ENCODE data around the gene REPIN1.

REPIN1 gene

DNA sequence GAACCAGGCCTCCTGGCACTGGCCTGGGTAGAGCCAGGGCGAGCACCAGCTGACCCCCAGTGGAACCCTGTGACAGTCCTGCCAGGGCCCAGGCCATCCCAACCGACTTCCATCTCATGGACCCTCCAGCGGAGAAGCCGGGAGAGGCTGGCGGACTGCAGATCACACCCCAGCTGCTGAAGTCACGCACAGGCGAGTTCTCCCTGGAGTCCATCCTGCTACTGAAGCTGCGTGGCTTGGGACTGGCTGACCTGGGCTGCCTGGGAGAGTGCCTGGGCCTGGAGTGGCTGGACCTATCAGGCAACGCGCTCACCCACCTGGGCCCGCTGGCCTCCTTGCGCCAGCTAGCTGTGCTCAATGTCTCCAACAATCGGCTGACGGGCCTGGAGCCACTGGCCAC lies 31.9 kb upstream of the REPIN1 start:
- TF ChIP-seq, protein P1, sequence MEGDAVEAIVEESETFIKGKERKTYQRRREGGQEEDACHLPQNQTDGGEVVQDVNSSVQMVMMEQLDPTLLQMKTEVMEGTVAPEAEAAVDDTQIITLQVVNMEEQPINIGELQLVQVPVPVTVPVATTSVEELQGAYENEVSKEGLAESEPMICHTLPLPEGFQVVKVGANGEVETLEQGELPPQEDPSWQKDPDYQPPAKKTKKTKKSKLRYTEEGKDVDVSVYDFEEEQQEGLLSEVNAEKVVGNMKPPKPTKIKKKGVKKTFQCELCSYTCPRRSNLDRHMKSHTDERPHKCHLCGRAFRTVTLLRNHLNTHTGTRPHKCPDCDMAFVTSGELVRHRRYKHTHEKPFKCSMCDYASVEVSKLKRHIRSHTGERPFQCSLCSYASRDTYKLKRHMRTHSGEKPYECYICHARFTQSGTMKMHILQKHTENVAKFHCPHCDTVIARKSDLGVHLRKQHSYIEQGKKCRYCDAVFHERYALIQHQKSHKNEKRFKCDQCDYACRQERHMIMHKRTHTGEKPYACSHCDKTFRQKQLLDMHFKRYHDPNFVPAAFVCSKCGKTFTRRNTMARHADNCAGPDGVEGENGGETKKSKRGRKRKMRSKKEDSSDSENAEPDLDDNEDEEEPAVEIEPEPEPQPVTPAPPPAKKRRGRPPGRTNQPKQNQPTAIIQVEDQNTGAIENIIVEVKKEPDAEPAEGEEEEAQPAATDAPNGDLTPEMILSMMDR (conservative IDR thresholded peaks at IDR 0.05; ENCODE audit: control insufficient read depth, insufficient read depth, low read depth, low read length), result no peak
- H3K4me3 ChIP-seq (ENCODE audit: control insufficient read depth, low read depth, low read length), result no peak overlapping the region
- DNase-seq (ENCODE audit: low read depth), result no peak

DNA sequence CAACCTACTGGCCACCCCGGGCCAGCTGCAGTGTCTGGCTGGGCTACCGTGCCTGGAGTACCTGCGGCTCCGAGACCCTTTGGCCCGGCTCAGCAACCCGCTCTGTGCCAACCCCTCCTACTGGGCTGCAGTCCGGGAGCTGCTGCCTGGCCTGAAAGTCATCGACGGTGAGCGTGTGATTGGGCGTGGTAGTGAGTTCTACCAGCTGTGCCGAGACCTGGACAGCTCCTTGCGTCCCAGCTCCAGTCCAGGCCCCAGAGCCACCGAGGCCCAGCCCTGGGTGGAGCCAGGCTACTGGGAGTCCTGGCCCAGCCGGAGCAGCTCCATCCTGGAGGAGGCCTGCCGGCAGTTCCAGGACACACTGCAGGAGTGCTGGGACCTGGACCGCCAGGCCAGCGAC lies 31.4 kb upstream of the REPIN1 start:
- DNase-seq (ENCODE audit: low read depth), result no peak
- TF ChIP-seq, protein P1 (conservative IDR thresholded peaks at IDR 0.05; ENCODE audit: control insufficient read depth, insufficient read depth, low read depth, low read length), result no peak
- H3K4me3 ChIP-seq (ENCODE audit: control insufficient read depth, low read depth, low read length), result no peak overlapping the region

DNA sequence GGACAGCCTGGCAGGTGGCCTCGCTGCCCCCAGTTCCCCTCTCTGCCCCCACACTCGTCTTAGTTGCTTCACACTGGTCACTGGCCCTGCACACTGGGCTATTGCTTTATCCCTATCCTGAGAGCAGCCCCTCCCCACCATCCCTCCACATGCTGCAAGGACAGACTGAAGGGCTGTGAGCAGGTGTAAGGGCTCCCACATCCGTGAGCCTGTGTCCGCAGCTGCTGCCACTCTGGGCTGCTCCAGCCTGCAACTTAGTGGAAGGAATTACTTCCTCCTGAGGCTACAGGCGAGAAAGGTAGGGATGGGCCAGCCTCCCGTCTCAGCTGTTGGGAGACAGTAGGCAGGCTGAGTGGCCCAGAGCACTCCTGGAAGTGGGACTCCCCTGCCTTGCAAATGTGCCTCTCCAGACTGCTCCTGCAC lies 31.0 kb upstream of the REPIN1 start:
- H3K4me3 ChIP-seq (ENCODE audit: control insufficient read depth, low read depth, low read length), result no peak overlapping the region
- TF ChIP-seq, protein P1 (conservative IDR thresholded peaks at IDR 0.05; ENCODE audit: control insufficient read depth, insufficient read depth, low read depth, low read length), result no peak
- DNase-seq (ENCODE audit: low read depth), result no peak

DNA sequence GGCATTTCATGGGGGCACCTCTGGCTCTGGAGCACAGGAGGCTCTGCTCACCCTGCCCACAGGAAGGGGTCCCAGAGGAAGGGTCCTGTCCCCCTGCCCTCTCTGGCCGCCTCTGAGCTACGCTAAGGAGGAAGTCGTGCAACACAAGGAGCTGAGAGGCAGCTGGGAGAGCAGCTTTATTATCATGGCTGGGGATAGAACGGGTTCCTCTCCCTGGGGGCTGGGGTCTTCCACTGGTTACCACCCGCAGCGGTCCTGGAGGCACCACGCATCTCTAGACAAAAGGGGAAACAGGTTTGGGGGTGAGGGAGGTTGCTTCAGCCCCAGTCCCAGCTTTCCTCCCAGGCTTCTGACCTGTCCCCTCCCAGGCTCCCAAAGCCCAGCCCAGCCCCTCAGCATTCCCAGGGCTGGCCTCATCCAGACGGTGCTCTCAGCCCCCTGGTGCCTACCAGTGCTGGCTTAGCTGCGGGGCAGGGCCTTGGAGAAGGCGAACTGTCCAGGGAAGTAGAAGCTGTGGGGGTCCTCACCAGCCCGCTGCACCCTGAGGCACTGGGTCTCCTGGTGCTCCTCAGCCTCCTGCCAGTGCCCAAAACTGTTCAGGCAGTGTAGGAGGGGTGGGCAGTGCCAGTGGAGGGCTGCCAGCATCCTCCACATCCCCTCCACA lies 30.3 kb upstream of the REPIN1 start:
- TF ChIP-seq, protein P1 (conservative IDR thresholded peaks at IDR 0.05; ENCODE audit: control insufficient read depth, insufficient read depth, low read depth, low read length), result no peak
- H3K4me3 ChIP-seq (ENCODE audit: control insufficient read depth, low read depth, low read length), result no peak overlapping the region
- no peak for DNase-seq (ENCODE audit: low read depth)

DNA sequence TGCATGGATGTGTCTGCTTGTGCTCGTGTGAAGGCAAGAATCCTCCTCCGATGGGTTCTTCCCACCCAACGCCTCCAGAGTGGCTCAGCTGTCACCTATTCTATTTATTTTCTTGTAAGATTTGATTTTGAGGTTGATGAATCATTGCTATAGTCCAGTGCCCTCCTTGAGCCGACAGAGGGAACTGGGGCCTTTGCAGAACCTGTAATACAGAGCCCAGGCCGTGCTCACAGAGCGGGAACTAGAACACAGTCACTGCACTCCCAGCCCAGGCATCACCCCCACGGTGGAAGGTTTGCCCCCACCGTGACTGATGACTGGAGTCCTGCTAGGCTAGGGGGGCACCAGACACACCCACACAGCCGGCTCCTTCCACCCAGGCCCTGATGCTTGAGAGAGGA lies 29.2 kb upstream of the REPIN1 start:
- TF ChIP-seq, protein P1 (conservative IDR thresholded peaks at IDR 0.05; ENCODE audit: control insufficient read depth, insufficient read depth, low read depth, low read length), result no peak
- no peak for DNase-seq (ENCODE audit: low read depth)
- no peak overlapping the region for H3K4me3 ChIP-seq (ENCODE audit: control insufficient read depth, low read depth, low read length)

DNA sequence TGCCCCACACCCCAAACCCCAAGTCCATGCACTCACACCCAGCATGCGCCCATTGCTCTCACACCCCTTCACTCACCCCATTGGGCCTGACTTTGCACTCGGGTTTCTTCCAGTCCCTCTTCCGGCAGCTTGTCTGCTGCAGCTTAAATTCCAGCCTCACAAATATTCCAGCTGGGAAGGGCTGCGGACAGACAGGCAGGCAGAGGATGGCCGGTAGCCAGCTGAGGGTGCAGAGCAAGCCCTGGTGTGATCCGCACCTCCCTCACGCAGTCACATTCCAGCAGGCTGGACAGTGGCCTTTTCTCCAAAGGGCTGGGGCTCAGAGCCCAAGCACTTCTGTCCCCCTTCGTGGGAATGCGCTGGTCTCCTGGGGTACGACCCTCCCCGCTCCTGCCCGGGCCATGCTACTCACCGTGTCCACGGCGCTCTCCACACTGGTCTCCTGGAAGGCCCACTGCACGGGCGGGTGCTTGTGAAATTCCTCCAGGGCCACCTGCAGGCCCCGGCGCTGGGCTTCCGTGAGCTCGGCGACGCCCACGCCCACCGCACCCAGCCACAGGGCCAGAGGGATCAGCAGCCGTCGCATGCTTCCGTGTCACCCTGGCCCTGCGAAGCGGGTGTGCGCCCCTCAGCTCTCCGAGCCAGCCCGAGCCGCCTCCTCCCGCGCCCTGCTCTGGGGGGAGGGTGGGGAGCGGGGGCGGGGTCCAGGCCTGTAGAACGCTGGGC lies 28.4 kb upstream of the REPIN1 start:
- H3K4me3 ChIP-seq (ENCODE audit: control insufficient read depth, low read depth, low read length), result no peak overlapping the region
- peak; percentile 11 for DNase-seq (ENCODE audit: low read depth)
- TF ChIP-seq, protein P1 (conservative IDR thresholded peaks at IDR 0.05; ENCODE audit: control insufficient read depth, insufficient read depth, low read depth, low read length), result no peak
